Adrenal gland (tissue), 12 donors: ENCODE data around the gene UROC1. TPM values are rescaled to one million over a fixed set of nuclear protein-coding genes. Genes with fewer than 3 reads are reported as not detected.

Experiments
- DNase-seq, 7 donors: peaks; one replicate each; pipeline ENCODE4 v3.0.0-alpha.2; 2019 to 2020
- H3K27ac ChIP-seq, 5 donors: fragments of 200-600 bp; sonication (generic) in 4 of 5; 1 replicate in 3 of 5; 2 replicates in 2 of 5; pipeline versions ENCODE4 v1.5.1 to v1.8.0; 2016 to 2020; ENCODE audit warnings: mild to moderate bottlenecking in 1 of 5
- H3K27me3 ChIP-seq: fragments of 200-600 bp; 2 replicates; pipeline ENCODE4 v1.8.0; 2021
- H3K36me3 ChIP-seq, 2 donors: fragments of 200-600 bp; replicated peaks in 1 of 2; 1 replicate in 1 of 2; 2 replicates in 1 of 2; pipeline versions ENCODE4 v1.5.1 to v1.8.0; 2018 to 2022
- H3K4me1 ChIP-seq, 2 donors: fragments of 200-600 bp; replicated peaks in 1 of 2; 1 replicate in 1 of 2; 2 replicates in 1 of 2; pipeline versions ENCODE4 v1.5.1 to v1.8.0; 2018 to 2021
- H3K4me3 ChIP-seq, 4 donors: fragments of 200-600 bp; sonication (generic) in 3 of 4; one replicate each; pipeline ENCODE4 v1.5.1; 2016 to 2018
- H3K9me3 ChIP-seq, 3 donors: fragments of 200-600 bp; sonication (generic) in 1 of 3; replicated peaks in 1 of 3; 1 replicate in 2 of 3; 2 replicates in 1 of 3; pipeline versions ENCODE4 v1.5.1 to v1.8.0; 2016 to 2021
- POLR2A ChIP-seq, 2 donors: fragments of 450-650 bp; IDR thresholded peaks; one replicate each; pipeline ENCODE4 v1.6.1; 2017; ENCODE audit warnings: antibody characterized with exemption in 2 of 2, mild to moderate bottlenecking in 2 of 2, moderate library complexity in 1 of 2
- WGBS, 4 donors: extraction: QIAGEN DNeasy Blood & Tissue Kit in 2 of 4; methylation state at CpG; one replicate each; pipeline versions ENCODE4 v1.1.5 to v1.1.7; 2013 to 2017; 5-methylcytosine and 5-hydroxymethylcytosine counted together
- intact Hi-C, 2 donors: fragments of 100-400 bp; cut with DNase I; formaldehyde crosslinking; loops; one replicate each; pipeline versions ENCODE4 v1.14.1 to v1.15.0; 2022 to 2023
- polyA plus RNA-seq, 3 donors: library from polyadenylated mRNA; stranded (reverse); fragments of 200-250 nt in 2 of 3; fragments of 350-450 nt in 1 of 3; fragmentation: Illumina TruSeq in 1 of 3; extraction: RNeasy Lipid Tissue Mini Kit (QIAGEN cat#74804) in 1 of 3; gene quantifications; one replicate each; pipeline ENCODE4 v1.2.3, GENCODE V29; 2013 to 2014
- total RNA-seq, 9 donors: library from RNA; depleted of rRNA in 4 of 9; stranded (reverse); fragments of >200 nt in 4 of 9; fragments of 120-200 nt in 1 of 9; fragmentation: NEBNext Ultra II Directional in 1 of 9; extraction: Animal tissue kit (Norgen Biotek cat#: 25700) in 1 of 9; gene quantifications; one replicate each; pipeline versions ENCODE4 v1.1.0 to v1.2.4, GENCODE V29; 2013 to 2023
- TF ChIP-seq, protein P1 (sequence below), 6 experiments: fragments of 450-650 bp in 4 of 6; fragments of 200-600 bp in 2 of 6; sonication (generic) in 1 of 6; IDR thresholded peaks; 1 replicate in 5 of 6; 2 replicates in 1 of 6; pipeline versions ENCODE4 v1.5.1 to v1.8.0; 2016 to 2021; ENCODE audit warnings: antibody characterized with exemption in 6 of 6, mild to moderate bottlenecking in 2 of 6, moderate library complexity in 1 of 6
- donor health status: healthy with polysubstance abuse.
- donor health status: Bipolar disorder and iron deficiency.
- donor health status: DM: yes; HTN: yes; CAD: no.
- donor health status: DM: no; HTN: no; CAD: no.
- donor health status: DM: no; HTN: no; CAD: no.
- donor health status: DM: yes; HTN: yes; CAD: no.

UROC1 gene
- total and polyA plus RNA-seq, 12 donors = under 0.01 to 0.22 (median 0.04) TPM; not detected in 8

DNA sequence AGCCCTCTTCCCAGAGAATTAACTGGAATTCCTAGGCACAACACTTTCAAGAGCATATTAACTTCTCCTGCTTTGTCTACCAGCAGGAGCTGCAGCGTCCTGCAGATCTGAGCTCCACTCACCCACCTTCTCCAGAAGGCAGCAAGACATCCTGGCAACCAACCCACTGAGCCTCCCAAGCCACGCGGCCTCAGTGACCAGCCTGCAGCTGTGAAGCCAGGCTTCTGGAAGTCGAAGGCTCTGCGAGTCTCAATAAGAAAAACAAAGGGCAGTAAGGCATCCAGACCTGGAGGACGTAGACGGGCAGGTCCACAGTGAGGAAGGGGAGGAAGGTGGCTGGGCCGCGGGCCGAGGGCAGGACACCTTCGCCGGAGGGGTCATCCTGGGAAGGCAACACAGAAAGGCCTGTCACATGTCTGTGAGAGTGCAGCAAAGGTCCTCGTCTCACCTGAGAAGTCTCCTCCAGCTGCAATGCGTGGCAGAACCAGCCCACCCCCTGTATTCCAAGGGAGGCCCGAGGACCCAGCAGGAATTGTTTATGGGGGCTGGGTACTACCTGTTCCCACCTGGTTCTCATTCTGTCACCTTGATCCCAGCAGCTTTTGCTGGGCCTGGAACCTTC, 78.1 kb downstream of the UROC1 start:
- 94 to 97% (median 96%) methylated on average over 14 to 15 of the region's 15 CpGs for WGBS, 4 donors
- peak in 2 of 7 donors; percentile 9 to 17 for DNase-seq
- TF ChIP-seq, protein P1, sequence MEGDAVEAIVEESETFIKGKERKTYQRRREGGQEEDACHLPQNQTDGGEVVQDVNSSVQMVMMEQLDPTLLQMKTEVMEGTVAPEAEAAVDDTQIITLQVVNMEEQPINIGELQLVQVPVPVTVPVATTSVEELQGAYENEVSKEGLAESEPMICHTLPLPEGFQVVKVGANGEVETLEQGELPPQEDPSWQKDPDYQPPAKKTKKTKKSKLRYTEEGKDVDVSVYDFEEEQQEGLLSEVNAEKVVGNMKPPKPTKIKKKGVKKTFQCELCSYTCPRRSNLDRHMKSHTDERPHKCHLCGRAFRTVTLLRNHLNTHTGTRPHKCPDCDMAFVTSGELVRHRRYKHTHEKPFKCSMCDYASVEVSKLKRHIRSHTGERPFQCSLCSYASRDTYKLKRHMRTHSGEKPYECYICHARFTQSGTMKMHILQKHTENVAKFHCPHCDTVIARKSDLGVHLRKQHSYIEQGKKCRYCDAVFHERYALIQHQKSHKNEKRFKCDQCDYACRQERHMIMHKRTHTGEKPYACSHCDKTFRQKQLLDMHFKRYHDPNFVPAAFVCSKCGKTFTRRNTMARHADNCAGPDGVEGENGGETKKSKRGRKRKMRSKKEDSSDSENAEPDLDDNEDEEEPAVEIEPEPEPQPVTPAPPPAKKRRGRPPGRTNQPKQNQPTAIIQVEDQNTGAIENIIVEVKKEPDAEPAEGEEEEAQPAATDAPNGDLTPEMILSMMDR (IDR thresholded peaks at IDR 0.05) = no peak
- no peak for TF ChIP-seq POLR2A (IDR thresholded peaks at IDR 0.05)
- no peak overlapping the region for H3K4me3 ChIP-seq
- no peak overlapping the region for H3K27ac ChIP-seq
- H3K9me3 ChIP-seq = no peaks in the 10 kb centered on the region
- intact Hi-C loops = no loop called here
- H3K27me3 ChIP-seq = no peaks in the 10 kb centered on the region
- peaks cover 0 to 32% of the 10 kb centered on the region in 2 donors for H3K36me3 ChIP-seq
- H3K4me1 ChIP-seq = no peaks in the 10 kb centered on the region

DNA sequence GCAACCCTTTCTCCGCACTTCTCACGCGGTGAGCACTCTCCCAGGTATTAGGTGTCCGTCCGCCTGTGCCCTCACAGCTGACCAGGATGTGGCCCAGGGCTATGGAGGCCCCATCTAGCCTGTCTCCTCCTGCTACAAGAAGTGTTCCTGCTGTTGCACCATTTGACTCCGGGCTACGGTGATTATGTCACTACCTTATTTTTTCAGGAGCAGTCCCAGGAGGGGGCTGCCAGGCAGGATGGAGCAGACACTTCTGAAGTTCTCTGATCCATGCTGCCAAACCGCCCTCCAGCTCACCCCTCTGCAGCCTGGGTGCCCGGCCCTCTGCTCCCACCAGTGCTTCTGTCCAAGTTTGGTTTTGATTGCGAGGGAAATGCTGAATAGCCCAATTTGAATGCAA, 78.8 kb downstream of the UROC1 start:
- Histone ChIP-seq H3K36me3 (peaks cover 0 to 32% of the 10 kb centered on the region in 2 donors), H3K27ac (no peak overlapping the region), H3K9me3 (no peaks in the 10 kb centered on the region), H3K27me3 (no peaks in the 10 kb centered on the region), H3K4me1 (no peaks in the 10 kb centered on the region), H3K4me3 (no peak overlapping the region)
- peak in 2 of 7 donors; percentile 6 to 40 for DNase-seq
- TF ChIP-seq, protein P1 (IDR thresholded peaks at IDR 0.05) = no peak
- TF ChIP-seq POLR2A (IDR thresholded peaks at IDR 0.05) = no peak
- 88 to 96% (median 94%) methylated on average over 9 to 10 of the region's 10 CpGs for WGBS, 4 donors
- intact Hi-C loops = no loop called here

DNA sequence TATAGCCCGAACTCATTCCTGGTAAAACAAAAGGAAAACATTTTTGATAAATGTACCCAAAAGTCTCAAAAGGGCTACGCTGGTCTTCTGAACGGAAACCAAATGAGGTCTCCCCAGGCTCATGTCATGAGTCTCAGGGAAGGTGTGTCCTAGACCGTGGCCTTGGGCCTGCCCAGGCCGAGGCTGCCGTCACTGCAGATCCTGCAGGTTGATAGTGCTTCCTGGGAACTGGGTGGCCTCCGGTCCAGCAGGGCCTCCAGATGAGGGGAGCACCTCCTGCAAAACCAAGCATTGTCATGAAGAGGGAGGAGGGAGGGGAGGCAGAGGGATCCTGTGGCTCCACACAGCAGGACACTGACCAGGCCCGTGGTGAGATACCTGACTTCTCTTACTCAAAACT, 79.4 kb downstream of the UROC1 start:
- Histone ChIP-seq H3K27me3 (no peaks in the 10 kb centered on the region), H3K9me3 (no peaks in the 10 kb centered on the region), H3K36me3 (peaks cover 0 to 32% of the 10 kb centered on the region in 2 donors), H3K27ac (no peak overlapping the region), H3K4me3 (no peak overlapping the region), H3K4me1 (no peaks in the 10 kb centered on the region)
- no peak for TF ChIP-seq POLR2A (IDR thresholded peaks at IDR 0.05)
- TF ChIP-seq, protein P1 (IDR thresholded peaks at IDR 0.05) = no peak
- intact Hi-C loops = no loop called here
- 61 to 86% (median 67%) methylated on average over 7 to 8 of the region's 8 CpGs for WGBS, 4 donors
- DNase-seq = peak in 6 of 7 donors; percentile 14 to 48 (median 28)

DNA sequence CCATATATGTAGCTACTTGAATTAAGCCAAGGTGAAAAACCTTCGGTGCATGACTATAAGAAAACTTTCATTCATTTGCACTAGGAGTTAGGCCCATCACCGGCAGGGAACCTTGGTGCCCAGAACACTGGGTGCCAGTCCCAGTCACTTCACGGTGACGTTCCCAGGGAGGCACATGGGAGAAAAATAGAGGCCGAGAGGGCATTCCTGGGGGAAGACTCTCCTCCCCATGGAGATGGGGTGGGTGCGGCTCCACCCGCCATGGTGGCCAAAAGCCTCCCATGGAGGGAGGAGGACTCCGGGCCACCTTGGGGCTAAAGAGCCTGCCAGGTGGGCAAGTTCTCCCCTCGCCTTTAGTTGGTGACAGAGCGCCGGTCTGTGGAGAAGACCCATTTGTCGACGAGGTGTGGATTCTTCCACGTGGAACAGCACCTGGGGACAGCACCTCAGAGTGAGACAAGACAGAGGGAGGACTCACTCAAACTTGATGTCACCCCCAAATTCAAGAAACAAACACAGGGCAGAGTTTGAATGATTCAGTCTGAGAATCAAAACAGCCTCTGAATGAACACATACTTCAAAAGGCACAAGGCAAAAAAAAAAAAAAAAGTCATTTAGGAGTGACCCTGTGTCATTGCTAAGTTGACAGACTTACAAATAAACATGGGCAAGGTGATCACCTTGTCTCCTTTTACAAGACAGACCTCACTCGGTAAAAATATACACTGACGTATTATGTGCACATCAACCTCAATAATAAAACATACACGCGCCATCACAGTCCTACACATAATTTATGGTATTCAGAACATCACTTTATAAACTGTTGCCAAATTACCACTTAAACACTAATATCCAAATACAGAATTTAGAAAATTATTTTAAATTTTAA, 80.5 kb downstream of the UROC1 start:
- TF ChIP-seq POLR2A (IDR thresholded peaks at IDR 0.05) = no peak
- TF ChIP-seq, protein P1 (IDR thresholded peaks at IDR 0.05) = no peak
- Histone ChIP-seq H3K27me3 (no peaks in the 10 kb centered on the region), H3K36me3 (peaks cover 0 to 32% of the 10 kb centered on the region in 2 donors), H3K4me3 (no peak overlapping the region), H3K27ac (no peak overlapping the region), H3K4me1 (no peaks in the 10 kb centered on the region), H3K9me3 (no peaks in the 10 kb centered on the region)
- WGBS, 4 donors = 92 to 96% (median 94%) methylated on average over 12 to 18 of the region's 18 CpGs
- intact Hi-C loops = no loop called here
- peak in 2 of 7 donors; percentile 8 to 34 for DNase-seq
